Gastroesophageal sphincter (tissue), 4 donors: ENCODE data around the gene DNASE2. TPM values are rescaled to one million over a fixed set of nuclear protein-coding genes. Genes with fewer than 3 reads are reported as not detected.
A peak's percentile ranks its signal among the peaks of the same experiment; 100 is the strongest.

Experiments
- ATAC-seq: fragments of 150-250 bp; one replicate; pipeline ENCODE4 v1.9.1; 2016; ENCODE audit warnings: mild to moderate bottlenecking, moderate library complexity
- H3K27ac ChIP-seq, 4 donors: fragments of 200-600 bp; sonication (generic) in 3 of 4; 1 replicate in 3 of 4; 2 replicates in 1 of 4; pipeline ENCODE4 v1.5.1; 2016 to 2019
- H3K27me3 ChIP-seq: fragments of 200-600 bp; sonication (generic); one replicate; pipeline ENCODE4 v1.5.1; 2019
- H3K36me3 ChIP-seq, 2 donors: fragments of 200-600 bp; sonication (generic); one replicate each; pipeline ENCODE4 v1.5.1; 2019; ENCODE audit warnings: control low read depth in 1 of 2
- H3K4me1 ChIP-seq, 3 donors: fragments of 200-600 bp; sonication (generic); 1 replicate in 2 of 3; 2 replicates in 1 of 3; pipeline ENCODE4 v1.5.1; 2016 to 2019; ENCODE audit warnings: control low read depth in 2 of 3
- H3K4me3 ChIP-seq, 2 donors: fragments of 200-600 bp; sonication (generic); one replicate each; pipeline ENCODE4 v1.5.1; 2019; ENCODE audit warnings: mild to moderate bottlenecking in 1 of 2, moderate library complexity in 1 of 2
- H3K9me3 ChIP-seq, 3 donors: fragments of 200-600 bp; sonication (generic); one replicate each; pipeline ENCODE4 v1.5.1; 2017 to 2019; ENCODE audit warnings: control low read depth in 2 of 3
- EP300 ChIP-seq: sonication (generic); formaldehyde crosslinking; IDR thresholded peaks from one replicate; pipeline ENCODE4 v1.6.1; 2017; ENCODE audit warnings: antibody characterized with exemption, mild to moderate bottlenecking
- POLR2A ChIP-seq, 2 donors: fragments of 450-650 bp; IDR thresholded peaks; one replicate each; pipeline ENCODE4 v1.6.1; 2017; ENCODE audit warnings: antibody characterized with exemption in 2 of 2, mild to moderate bottlenecking in 2 of 2, moderate library complexity in 1 of 2
- POLR2AphosphoS5 ChIP-seq: sonication (generic); formaldehyde crosslinking; IDR thresholded peaks from one replicate; pipeline ENCODE4 v1.6.1; 2017; ENCODE audit warnings: antibody characterized with exemption
- WGBS, 2 donors: methylation state at CpG; one replicate each; pipeline ENCODE4 v1.1.5; 2018; ENCODE audit warnings: low coverage in 1 of 2; 5-methylcytosine and 5-hydroxymethylcytosine counted together
- total RNA-seq, 4 donors: library from RNA; depleted of rRNA; stranded (reverse); fragments of >200 nt; gene quantifications; one replicate each; pipeline ENCODE4 v1.1.0, GENCODE V29; 2016
- TF ChIP-seq, protein P1 (sequence below), 4 experiments: fragments of 200-600 bp in 2 of 4; fragments of 450-650 bp in 2 of 4; sonication (generic) in 1 of 4; IDR thresholded peaks; one replicate each; pipeline ENCODE4 v1.5.1; 2017 to 2019; ENCODE audit warnings: antibody characterized with exemption in 4 of 4, mild to moderate bottlenecking in 2 of 4, moderate library complexity in 2 of 4

The DNASE2 gene
- total RNA-seq, 4 donors from 2014 or later, result 22.3 to 37.1 (median 32.9) TPM

DNA sequence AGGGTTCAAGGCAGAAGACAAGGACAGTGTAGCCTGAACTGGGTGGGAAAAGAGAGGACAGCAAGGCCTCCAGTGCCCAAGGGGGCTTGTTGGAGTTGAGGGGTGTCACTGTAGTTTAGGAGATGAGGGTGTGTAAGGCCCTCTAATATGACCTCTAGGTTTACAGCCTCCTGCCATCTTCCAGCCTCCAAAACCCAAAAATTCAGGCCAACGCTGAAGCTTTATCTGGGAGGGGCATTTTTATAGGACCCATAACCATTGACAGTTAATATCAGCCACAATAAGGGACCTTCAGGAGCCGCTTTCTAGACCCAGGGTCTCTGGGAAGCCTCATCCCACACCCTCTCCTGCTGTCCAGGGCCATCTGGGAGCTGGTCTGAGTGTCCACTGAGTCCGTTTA lies 3.0 kb upstream of the DNASE2 start:
- Histone ChIP-seq H3K27me3 (peaks cover 38% of the 10 kb centered on the region), H3K9me3 (peaks cover 0 to 12% (median 0%) of the 10 kb centered on the region in 3 donors), H3K36me3 (peaks cover 0 to 7% of the 10 kb centered on the region in 2 donors), H3K4me3 (no peak overlapping the region), H3K4me1 (peaks cover 0 to 40% (median 18%) of the 10 kb centered on the region in 3 donors), H3K27ac (no peak overlapping the region)
- no peak for TF ChIP-seq EP300
- TF ChIP-seq, protein P1, sequence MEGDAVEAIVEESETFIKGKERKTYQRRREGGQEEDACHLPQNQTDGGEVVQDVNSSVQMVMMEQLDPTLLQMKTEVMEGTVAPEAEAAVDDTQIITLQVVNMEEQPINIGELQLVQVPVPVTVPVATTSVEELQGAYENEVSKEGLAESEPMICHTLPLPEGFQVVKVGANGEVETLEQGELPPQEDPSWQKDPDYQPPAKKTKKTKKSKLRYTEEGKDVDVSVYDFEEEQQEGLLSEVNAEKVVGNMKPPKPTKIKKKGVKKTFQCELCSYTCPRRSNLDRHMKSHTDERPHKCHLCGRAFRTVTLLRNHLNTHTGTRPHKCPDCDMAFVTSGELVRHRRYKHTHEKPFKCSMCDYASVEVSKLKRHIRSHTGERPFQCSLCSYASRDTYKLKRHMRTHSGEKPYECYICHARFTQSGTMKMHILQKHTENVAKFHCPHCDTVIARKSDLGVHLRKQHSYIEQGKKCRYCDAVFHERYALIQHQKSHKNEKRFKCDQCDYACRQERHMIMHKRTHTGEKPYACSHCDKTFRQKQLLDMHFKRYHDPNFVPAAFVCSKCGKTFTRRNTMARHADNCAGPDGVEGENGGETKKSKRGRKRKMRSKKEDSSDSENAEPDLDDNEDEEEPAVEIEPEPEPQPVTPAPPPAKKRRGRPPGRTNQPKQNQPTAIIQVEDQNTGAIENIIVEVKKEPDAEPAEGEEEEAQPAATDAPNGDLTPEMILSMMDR (IDR thresholded peaks at IDR 0.05), result no peak
- no peak for TF ChIP-seq POLR2AphosphoS5
- no peak for TF ChIP-seq POLR2A (IDR thresholded peaks at IDR 0.05)
- 80 to 100% methylated on average over 1 to 2 of the region's 3 CpGs for WGBS, 2 donors
- no peak for ATAC-seq

- ATAC-seq, result no peak
- TF ChIP-seq POLR2AphosphoS5 (no peak), POLR2A (IDR thresholded peaks at IDR 0.05) (no peak)
- H3K4me3 ChIP-seq, result no peak overlapping the region
- peaks cover 0 to 40% (median 18%) of the 10 kb centered on the region in 3 donors for H3K4me1 ChIP-seq
- H3K27ac ChIP-seq, result no peak overlapping the region
- peaks cover 0 to 22% of the 10 kb centered on the region in 2 donors for H3K36me3 ChIP-seq
- H3K27me3 ChIP-seq, result peaks cover 38% of the 10 kb centered on the region
- peaks cover 0 to 12% (median 0%) of the 10 kb centered on the region in 3 donors for H3K9me3 ChIP-seq
- WGBS, 2 donors, result 78 to 93% methylated on average over 2 to 3 of the region's 3 CpGs
Measured at GRCh38 chr19:12882589-12882988, 1.3 kb upstream of the DNASE2 start.

- TF ChIP-seq, protein P1 (IDR thresholded peaks at IDR 0.05), result no peak
- TF ChIP-seq EP300 (no peak), POLR2A (IDR thresholded peaks at IDR 0.05) (no peak), POLR2AphosphoS5 (no peak)
- ATAC-seq, result peak; percentile 44
- peaks cover 0 to 35% (median 13%) of the 10 kb centered on the region in 3 donors for H3K4me1 ChIP-seq
- peak overlapping the region; percentile 60 to 77 for H3K4me3 ChIP-seq
- 11 to 33% methylated on average over 4 to 8 of the region's 29 CpGs for WGBS, 2 donors
- H3K27ac ChIP-seq, result peak overlapping the region; percentile 77 to 91 (median 88)
- H3K36me3 ChIP-seq, result peaks cover 0 to 41% of the 10 kb centered on the region in 2 donors
- H3K27me3 ChIP-seq, result peaks cover 24% of the 10 kb centered on the region
- H3K9me3 ChIP-seq, result peaks cover 0 to 12% (median 0%) of the 10 kb centered on the region in 3 donors
Measured at GRCh38 chr19:12880551-12881171, 588 bp downstream of the DNASE2 start.

- WGBS, 2 donors, result 89 to 95% methylated on average over 3 to 6 of the region's 6 CpGs
Measured at GRCh38 chr19:12875086-12875485, 6.2 kb downstream of the DNASE2 start.

DNA sequence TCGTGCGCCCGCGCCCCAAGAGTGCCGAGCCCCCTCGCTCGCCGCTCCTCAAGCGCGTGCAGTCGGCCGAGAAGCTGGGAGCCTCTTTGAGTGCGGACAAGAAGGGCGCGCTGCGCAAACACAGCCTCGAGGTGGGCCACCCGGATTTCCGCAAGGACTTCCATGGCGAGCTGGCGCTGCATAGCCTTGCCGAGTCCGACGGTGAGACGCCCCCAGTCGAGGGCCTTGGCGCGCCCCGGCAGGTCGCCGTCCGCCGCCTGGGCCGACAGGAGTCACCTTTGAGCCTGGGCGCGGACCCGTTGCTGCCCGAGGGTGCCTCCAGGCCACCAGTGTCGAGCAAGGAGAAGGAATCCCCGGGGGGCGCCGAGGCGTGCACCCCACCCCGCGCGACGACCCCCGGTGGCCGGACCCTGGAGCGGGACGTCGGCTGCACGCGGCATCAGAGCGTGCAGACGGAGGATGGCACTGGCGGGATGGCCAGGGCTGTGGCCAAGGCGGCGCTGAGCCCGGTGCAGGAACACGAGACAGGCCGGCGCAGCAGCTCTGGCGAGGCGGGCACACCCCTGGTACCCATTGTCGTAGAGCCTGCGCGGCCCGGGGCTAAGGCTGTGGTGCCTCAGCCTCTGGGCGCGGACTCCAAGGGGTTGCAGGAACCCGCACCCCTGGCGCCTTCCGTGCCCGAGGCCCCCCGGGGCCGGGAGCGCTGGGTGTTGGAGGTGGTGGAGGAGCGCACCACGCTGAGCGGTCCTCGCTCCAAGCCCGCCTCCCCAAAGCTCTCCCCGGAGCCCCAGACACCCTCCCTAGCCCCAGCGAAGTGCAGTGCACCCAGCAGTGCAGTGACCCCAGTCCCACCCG lies 7.1 kb downstream of the DNASE2 start:
- Histone ChIP-seq H3K4me3 (no peak overlapping the region), H3K36me3 (peaks cover 0 to 61% of the 10 kb centered on the region in 2 donors), H3K9me3 (no peaks in the 10 kb centered on the region), H3K27me3 (peaks cover 2% of the 10 kb centered on the region), H3K4me1 (no peaks in the 10 kb centered on the region), H3K27ac (no peak overlapping the region)
- 94% methylated on average over 4 of the region's 86 CpGs; no CpG with 5 or more reads in 1 of the 2 donors for WGBS, 2 donors
- no peak for ATAC-seq
- TF ChIP-seq EP300, result no peak
- TF ChIP-seq POLR2AphosphoS5, result no peak
- no peak for TF ChIP-seq POLR2A (IDR thresholded peaks at IDR 0.05)
- TF ChIP-seq, protein P1 (IDR thresholded peaks at IDR 0.05), result no peak

More at GRCh38 chr19:12875086-12875485, 6.2 kb downstream of the DNASE2 start:
- Histone ChIP-seq H3K36me3 (peaks cover 0 to 68% of the 10 kb centered on the region in 2 donors), H3K9me3 (no peaks in the 10 kb centered on the region), H3K27me3 (no peaks in the 10 kb centered on the region), H3K4me3 (no peak overlapping the region), H3K4me1 (peaks cover 0 to 9% (median 0%) of the 10 kb centered on the region in 3 donors), H3K27ac (no peak overlapping the region)
- no peak for ATAC-seq
- TF ChIP-seq POLR2AphosphoS5 (no peak), POLR2A (IDR thresholded peaks at IDR 0.05) (no peak), EP300 (no peak)
- TF ChIP-seq, protein P1 (IDR thresholded peaks at IDR 0.05), result no peak
